Lower leg skin (tissue), 3 donors: ENCODE results near the gene RNF5.

Experiments used
- CTCF ChIP-seq, 3 donors: fragments of 450-650 bp; IDR thresholded peaks; one replicate each; pipeline ENCODE4 v1.5.1; 2016; ENCODE audit warnings: antibody characterized with exemption in 3 of 3, mild to moderate bottlenecking in 3 of 3, moderate library complexity in 2 of 3
- POLR2A ChIP-seq, 2 donors: fragments of 450-650 bp; IDR thresholded peaks; one replicate each; pipeline ENCODE4 v1.6.1; 2016 to 2017; ENCODE audit warnings: antibody characterized with exemption in 2 of 2, mild to moderate bottlenecking in 1 of 2, moderate library complexity in 1 of 2

GRCh38 chr6:32131439-32131948, 46.7 kb upstream of the RNF5 start:
- TF ChIP-seq POLR2A (IDR thresholded peaks at IDR 0.05) (no peak), CTCF (IDR thresholded peaks at IDR 0.05) (no peak)
